HEK293 (cell line): Measurements from ENCODE around the gene SYNGR3.
A peak's percentile ranks its signal among the peaks of the same experiment; 100 is the strongest.

ENCODE experiments used
- CTCF ChIA-PET: fragments of 350-600 bp; formaldehyde crosslinking; extraction: SDS; loops from one replicate; lab custom pipeline; 2021; ENCODE audit warnings: antibody characterized with exemption; lab: Yijun Ruan, JAX
- POLR2A ChIA-PET: fragments of 300-600 bp; formaldehyde crosslinking; extraction: SDS; loops from one replicate; lab custom pipeline; 2020; ENCODE audit warnings: antibody characterized with exemption, inconsistent platforms; lab: Yijun Ruan, JAX
- H3K27ac ChIP-seq: fragments of 200-500 bp; sonication (Bioruptor generic); 2 replicates; pipeline ENCODE4 v1.5.1; 2014; ENCODE audit warnings: low read depth, low read length, control low read depth, inconsistent platforms; ENCODE audit errors: extremely low read depth
- H3K36me3 ChIP-seq, 2 experiments: fragments of 200-500 bp in 1 of 2; sonication (Bioruptor generic) in 1 of 2; 1 replicate in 1 of 2; 2 replicates in 1 of 2; pipeline ENCODE4 v1.5.1; 2014 to 2017; ENCODE audit warnings: inconsistent platforms in 2 of 2, low read length in 2 of 2; ENCODE audit not compliant: control insufficient read depth in 2 of 2, insufficient read depth in 1 of 2
- H3K4me1 ChIP-seq: fragments of 200-500 bp; sonication (Bioruptor generic); 2 replicates; pipeline ENCODE4 v1.5.1; 2014; ENCODE audit warnings: mild to moderate bottlenecking, low read length, inconsistent platforms; ENCODE audit not compliant: control insufficient read depth, insufficient read depth
- H3K4me3 ChIP-seq: 2 replicates; pipeline ENCODE4 v1.5.1; 2011; ENCODE audit warnings: low read depth, mild to moderate bottlenecking, control low read depth, low read length, moderate library complexity
- H3K9me3 ChIP-seq: fragments of 200-500 bp; sonication (Bioruptor generic); 2 replicates; pipeline ENCODE4 v1.5.1; 2014; ENCODE audit warnings: low read depth, low read length, inconsistent platforms; ENCODE audit not compliant: control insufficient read depth, insufficient read depth
- GLIS1 ChIP-seq: fragments of 450-650 bp; formaldehyde crosslinking; IDR thresholded peaks from 2 replicates; pipeline ENCODE4 v1.5.1; 2016; ENCODE audit warnings: missing biosample characterization, missing genetic modification characterization
- GLIS2 ChIP-seq: fragments of 450-650 bp; formaldehyde crosslinking; IDR thresholded peaks from 2 replicates; pipeline ENCODE4 v1.5.1; 2016; ENCODE audit warnings: missing biosample characterization, missing genetic modification characterization
- IKZF3 ChIP-seq: fragments of 450-650 bp; IDR thresholded peaks from 2 replicates; pipeline ENCODE4 v1.5.0; 2018; ENCODE audit warnings: missing biosample characterization, mild to moderate bottlenecking, missing genetic modification characterization, moderate library complexity
- KLF9 ChIP-seq: fragments of 450-650 bp; formaldehyde crosslinking; IDR thresholded peaks from 2 replicates; pipeline ENCODE4 v1.5.1; 2016; ENCODE audit warnings: missing biosample characterization, missing genetic modification characterization, low read depth
- REPIN1 ChIP-seq: fragments of 450-650 bp; formaldehyde crosslinking; IDR thresholded peaks from 2 replicates; pipeline ENCODE4 v1.5.1; 2017; ENCODE audit warnings: missing biosample characterization, missing genetic modification characterization, low read depth
- YY1 ChIP-seq: fragments of 450-650 bp; formaldehyde crosslinking; IDR thresholded peaks from 2 replicates; pipeline ENCODE4 v1.5.1; 2018; ENCODE audit warnings: missing biosample characterization, missing genetic modification characterization
- ZBTB20 ChIP-seq: fragments of 450-650 bp; formaldehyde crosslinking; IDR thresholded peaks from 2 replicates; pipeline ENCODE4 v1.5.1; 2016; ENCODE audit warnings: missing biosample characterization, missing genetic modification characterization
- ZBTB21 ChIP-seq: fragments of 450-650 bp; formaldehyde crosslinking; IDR thresholded peaks from 2 replicates; pipeline ENCODE4 v1.5.1; 2017; ENCODE audit warnings: missing biosample characterization, missing genetic modification characterization
- ZBTB48 ChIP-seq: fragments of 450-650 bp; formaldehyde crosslinking; IDR thresholded peaks from 2 replicates; pipeline ENCODE4 v1.5.1; 2016; ENCODE audit warnings: missing biosample characterization, missing genetic modification characterization
- ZBTB8A ChIP-seq: fragments of 450-650 bp; formaldehyde crosslinking; IDR thresholded peaks from 2 replicates; pipeline ENCODE4 v1.5.1; 2016; ENCODE audit warnings: missing biosample characterization, missing genetic modification characterization
- ZIC2 ChIP-seq: fragments of 450-650 bp; formaldehyde crosslinking; IDR thresholded peaks from 2 replicates; pipeline ENCODE4 v1.5.1; 2016; ENCODE audit warnings: missing biosample characterization, missing genetic modification characterization
- ZNF10 ChIP-seq: fragments of 450-650 bp; formaldehyde crosslinking; IDR thresholded peaks from 2 replicates; pipeline ENCODE4 v1.5.1; 2017; ENCODE audit warnings: missing biosample characterization, missing genetic modification characterization
- ZNF114 ChIP-seq: fragments of 450-650 bp; formaldehyde crosslinking; IDR thresholded peaks from 2 replicates; pipeline ENCODE4 v1.5.0; 2017; ENCODE audit warnings: missing biosample characterization, missing genetic modification characterization
- ZNF155 ChIP-seq: fragments of 450-650 bp; formaldehyde crosslinking; IDR thresholded peaks from 2 replicates; pipeline ENCODE4 v1.5.1; 2016; ENCODE audit warnings: missing biosample characterization, missing genetic modification characterization
- ZNF157 ChIP-seq: fragments of 450-650 bp; formaldehyde crosslinking; IDR thresholded peaks from 2 replicates; pipeline ENCODE4 v1.5.1; 2016; ENCODE audit warnings: missing biosample characterization, missing genetic modification characterization
- ZNF302 ChIP-seq: fragments of 450-650 bp; formaldehyde crosslinking; IDR thresholded peaks from 2 replicates; pipeline ENCODE4 v1.5.1; 2016; ENCODE audit warnings: missing biosample characterization, missing genetic modification characterization, low read depth
- ZNF341 ChIP-seq: fragments of 450-650 bp; formaldehyde crosslinking; IDR thresholded peaks from 2 replicates; pipeline ENCODE4; 2016; ENCODE audit warnings: low read depth, missing biosample characterization, missing genetic modification characterization
- ZNF394 ChIP-seq: fragments of 450-650 bp; formaldehyde crosslinking; IDR thresholded peaks from 2 replicates; pipeline ENCODE4 v1.5.1; 2016; ENCODE audit warnings: missing biosample characterization, missing genetic modification characterization, mild to moderate bottlenecking, moderate library complexity, borderline replicate concordance
- ZNF530 ChIP-seq: fragments of 450-650 bp; formaldehyde crosslinking; IDR thresholded peaks from 2 replicates; pipeline ENCODE4 v1.5.1; 2016; ENCODE audit warnings: low read depth, missing biosample characterization, missing genetic modification characterization
- ZNF549 ChIP-seq: fragments of 450-650 bp; IDR thresholded peaks from 2 replicates; pipeline ENCODE4 v1.5.1; 2018; ENCODE audit warnings: missing biosample characterization, missing genetic modification characterization, mild to moderate bottlenecking, inconsistent platforms, moderate library complexity
- ZNF555 ChIP-seq: fragments of 450-650 bp; formaldehyde crosslinking; conservative IDR thresholded peaks from 2 replicates; pipeline ENCODE4 v1.5.1; 2017; ENCODE audit warnings: missing biosample characterization, mild to moderate bottlenecking, missing genetic modification characterization, inconsistent platforms
- ZNF571 ChIP-seq: fragments of 450-650 bp; formaldehyde crosslinking; IDR thresholded peaks from 2 replicates; pipeline ENCODE4 v1.5.0; 2017; ENCODE audit warnings: missing biosample characterization, missing genetic modification characterization
- ZNF621 ChIP-seq: fragments of 450-650 bp; formaldehyde crosslinking; IDR thresholded peaks from 2 replicates; pipeline ENCODE4 v1.5.1; 2017; ENCODE audit warnings: missing biosample characterization, missing genetic modification characterization
- ZNF623 ChIP-seq: fragments of 450-650 bp; formaldehyde crosslinking; IDR thresholded peaks from 2 replicates; pipeline ENCODE4 v1.5.1; 2016; ENCODE audit warnings: missing biosample characterization, missing genetic modification characterization
- ZNF701 ChIP-seq: fragments of 450-650 bp; formaldehyde crosslinking; IDR thresholded peaks from 2 replicates; pipeline ENCODE4 v1.5.1; 2016; ENCODE audit warnings: missing biosample characterization, missing genetic modification characterization
- ZNF704 ChIP-seq: fragments of 450-650 bp; formaldehyde crosslinking; IDR thresholded peaks from 2 replicates; pipeline ENCODE4 v1.5.1; 2016; ENCODE audit warnings: missing biosample characterization, missing genetic modification characterization
- ZNF76 ChIP-seq: fragments of 450-650 bp; formaldehyde crosslinking; IDR thresholded peaks from 2 replicates; pipeline ENCODE4; 2016; ENCODE audit warnings: low read depth, missing biosample characterization, missing genetic modification characterization, borderline replicate concordance
- TF ChIP-seq, protein P1 (sequence below): fragments of 450-650 bp; formaldehyde crosslinking; IDR thresholded peaks from 2 replicates; pipeline ENCODE4 v1.5.1; 2016; ENCODE audit warnings: missing biosample characterization, missing genetic modification characterization, low read depth
- TF ChIP-seq, protein P2 (sequence below): fragments of 450-650 bp; formaldehyde crosslinking; IDR thresholded peaks from 2 replicates; pipeline ENCODE4 v1.5.1; 2016; ENCODE audit warnings: missing biosample characterization, missing genetic modification characterization

Gene SYNGR3

GRCh38 chr16:2031081-2031577 is 41.4 kb downstream of the SYNGR3 start:
- H3K4me3 ChIP-seq = no peak overlapping the region
- no peak for TF ChIP-seq ZNF549 (tag by site-specific recombination)
- no peak for TF ChIP-seq ZBTB20 (tag by site-specific recombination)
- TF ChIP-seq, protein P1, sequence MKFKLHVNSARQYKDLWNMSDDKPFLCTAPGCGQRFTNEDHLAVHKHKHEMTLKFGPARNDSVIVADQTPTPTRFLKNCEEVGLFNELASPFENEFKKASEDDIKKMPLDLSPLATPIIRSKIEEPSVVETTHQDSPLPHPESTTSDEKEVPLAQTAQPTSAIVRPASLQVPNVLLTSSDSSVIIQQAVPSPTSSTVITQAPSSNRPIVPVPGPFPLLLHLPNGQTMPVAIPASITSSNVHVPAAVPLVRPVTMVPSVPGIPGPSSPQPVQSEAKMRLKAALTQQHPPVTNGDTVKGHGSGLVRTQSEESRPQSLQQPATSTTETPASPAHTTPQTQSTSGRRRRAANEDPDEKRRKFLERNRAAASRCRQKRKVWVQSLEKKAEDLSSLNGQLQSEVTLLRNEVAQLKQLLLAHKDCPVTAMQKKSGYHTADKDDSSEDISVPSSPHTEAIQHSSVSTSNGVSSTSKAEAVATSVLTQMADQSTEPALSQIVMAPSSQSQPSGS (tag by site-specific recombination) = no peak
- TF ChIP-seq ZNF76 (tag by site-specific recombination) = no peak
- no peak for TF ChIP-seq ZNF555 (tag by site-specific recombination)
- no peak for TF ChIP-seq ZNF704 (tag by site-specific recombination)
- TF ChIP-seq YY1 (tag by site-specific recombination) = no peak
- peak; percentile 34 for TF ChIP-seq GLIS1 (tag by site-specific recombination)
- TF ChIP-seq ZNF157 (tag by site-specific recombination) = no peak
- TF ChIP-seq ZNF701 (tag by site-specific recombination) = no peak
- peak; percentile 43 for TF ChIP-seq ZBTB8A (tag by site-specific recombination)
- peak; percentile 84 for TF ChIP-seq ZIC2
- TF ChIP-seq KLF9 = no peak
- TF ChIP-seq IKZF3 = 0 out of 2 replicates have a peak, but pooled peaks have one; percentile 11
- TF ChIP-seq, protein P2, sequence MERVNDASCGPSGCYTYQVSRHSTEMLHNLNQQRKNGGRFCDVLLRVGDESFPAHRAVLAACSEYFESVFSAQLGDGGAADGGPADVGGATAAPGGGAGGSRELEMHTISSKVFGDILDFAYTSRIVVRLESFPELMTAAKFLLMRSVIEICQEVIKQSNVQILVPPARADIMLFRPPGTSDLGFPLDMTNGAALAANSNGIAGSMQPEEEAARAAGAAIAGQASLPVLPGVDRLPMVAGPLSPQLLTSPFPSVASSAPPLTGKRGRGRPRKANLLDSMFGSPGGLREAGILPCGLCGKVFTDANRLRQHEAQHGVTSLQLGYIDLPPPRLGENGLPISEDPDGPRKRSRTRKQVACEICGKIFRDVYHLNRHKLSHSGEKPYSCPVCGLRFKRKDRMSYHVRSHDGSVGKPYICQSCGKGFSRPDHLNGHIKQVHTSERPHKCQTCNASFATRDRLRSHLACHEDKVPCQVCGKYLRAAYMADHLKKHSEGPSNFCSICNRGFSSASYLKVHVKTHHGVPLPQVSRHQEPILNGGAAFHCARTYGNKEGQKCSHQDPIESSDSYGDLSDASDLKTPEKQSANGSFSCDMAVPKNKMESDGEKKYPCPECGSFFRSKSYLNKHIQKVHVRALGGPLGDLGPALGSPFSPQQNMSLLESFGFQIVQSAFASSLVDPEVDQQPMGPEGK = peak; percentile 40; the same call in 1 of the 2 replicates
- no peak for TF ChIP-seq ZNF621 (tag by site-specific recombination)
- peak; percentile 63 for TF ChIP-seq ZNF341 (tag by site-specific recombination)
- no peak for TF ChIP-seq ZNF623 (tag by site-specific recombination)
- no peak for TF ChIP-seq ZNF155 (tag by site-specific recombination)
- no peak for TF ChIP-seq ZNF394 (tag by site-specific recombination)
- TF ChIP-seq GLIS2 = peak; percentile 56
- TF ChIP-seq, all 188 proteins: peak for 7
- Histone ChIP-seq H3K36me3 (peaks cover 0 to 4% of the 10 kb centered on the region in 2 experiments; a peak in 1 of 3 replicates), H3K9me3 (no peaks in the 10 kb centered on the region), H3K4me1 (peaks cover 1% of the 10 kb centered on the region; the same call in 1 of the 2 replicates), H3K27ac (no peak overlapping the region)
- CTCF ChIA-PET = no interaction called here
- POLR2A ChIA-PET = no interaction called here

GRCh38 chr16:2032285-2033056 is 42.7 kb downstream of the SYNGR3 start:
- no peak overlapping the region for H3K27ac ChIP-seq
- no peaks in the 10 kb centered on the region for H3K9me3 ChIP-seq
- peaks cover 4% of the 10 kb centered on the region; the same call in 1 of the 2 replicates for H3K4me1 ChIP-seq
- no peak overlapping the region for H3K4me3 ChIP-seq
- CTCF ChIA-PET = interaction anchor here (0.8 to 1.0 kb wide), 3 partner anchors 14 to 108 kb away, joined by 3 to 5 read pairs (median 3); no protein-coding TSS in a partner anchor
- POLR2A ChIA-PET = interaction anchor here (2.6 kb wide), 1 partner anchor 123 kb away, joined by 16 read pairs; the partner anchor contains the start of gene TRAF7
- H3K36me3 ChIP-seq = peaks cover 0 to 15% of the 10 kb centered on the region in 2 experiments; a peak in 1 of 3 replicates
- peak; percentile 54 for TF ChIP-seq GLIS2
- no peak for TF ChIP-seq ZBTB48 (tag by site-specific recombination)
- TF ChIP-seq ZNF302 = no peak
- TF ChIP-seq ZNF114 (tag by site-specific recombination) = no peak
- TF ChIP-seq, protein P2 = peak; percentile 76; the same call in 1 of the 2 replicates
- TF ChIP-seq REPIN1 (tag by site-specific recombination) = no peak
- TF ChIP-seq ZNF571 (tag by site-specific recombination) = no peak
- TF ChIP-seq ZBTB21 = no peak
- no peak for TF ChIP-seq ZNF623 (tag by site-specific recombination)
- TF ChIP-seq ZNF530 (tag by site-specific recombination) = no peak
- TF ChIP-seq ZNF10 (tag by site-specific recombination) = no peak
